WTC11 (cell line): ENCODE measurements around the gene C16orf95. TPM values are rescaled to one million over a fixed set of nuclear protein-coding genes. Genes with fewer than 3 reads are reported as not detected.

ENCODE experiments used
- ATAC-seq: fragments of 200-7000 bp; cut with Tn5 transposase; 2 replicates; pipeline ENCODE4 v1.10.0; 2021; ENCODE audit warnings: mild to moderate bottlenecking, moderate library complexity
- CTCF ChIA-PET: fragments of 300-600 bp; sonication (Branson Sonifier 250); formaldehyde crosslinking; loops from one replicate; lab custom pipeline; 2021; ENCODE audit warnings: antibody characterized with exemption; lab: Charles Lee
- POLR2A ChIA-PET: fragments of 350-600 bp; sonication (Branson Sonifier 250); formaldehyde crosslinking; loops from one replicate; lab custom pipeline; 2021; ENCODE audit warnings: antibody characterized with exemption; lab: Charles Lee
- DNase-seq: peaks from one replicate; pipeline ENCODE4 v3.0.0; 2021; ENCODE audit warnings: low spot score
- H3K27ac Mint-ChIP-seq: 2 replicates; pipeline ENCODE4 v1.8.0; 2021; ENCODE audit warnings: mixed read lengths
- H3K27me3 Mint-ChIP-seq: 2 replicates; pipeline ENCODE4 v1.8.0; 2021; ENCODE audit warnings: low read depth, mild to moderate bottlenecking, moderate library complexity, mixed read lengths
- H3K36me3 Mint-ChIP-seq: 2 replicates; pipeline ENCODE4 v1.8.0; 2021; ENCODE audit warnings: mixed read lengths
- H3K4me1 Mint-ChIP-seq: 2 replicates; pipeline ENCODE4 v1.8.0; 2022; ENCODE audit warnings: mixed read lengths
- H3K4me3 Mint-ChIP-seq: 2 replicates; pipeline ENCODE4 v1.8.0; 2021; ENCODE audit warnings: mild to moderate bottlenecking, moderate library complexity, mixed read lengths
- H3K9me3 Mint-ChIP-seq: 2 replicates; pipeline ENCODE4 v1.8.0; 2021; ENCODE audit warnings: mixed read lengths
- AFF4 ChIP-seq: sonication (generic); formaldehyde crosslinking; IDR thresholded peaks from 2 replicates; pipeline ENCODE4 v1.8.1; 2023; ENCODE audit warnings: mild to moderate bottlenecking, missing genetic modification reagents, borderline replicate concordance
- ATF2 ChIP-seq: sonication (generic); formaldehyde crosslinking; IDR thresholded peaks from 2 replicates; pipeline ENCODE4 v1.8.1; 2022; ENCODE audit warnings: low read depth, missing genetic modification reagents, borderline replicate concordance
- CBFB ChIP-seq: sonication (generic); formaldehyde crosslinking; IDR thresholded peaks from 2 replicates; pipeline ENCODE4 v1.8.1; 2022; ENCODE audit warnings: mild to moderate bottlenecking, low read depth, missing genetic modification reagents
- GRHL2 ChIP-seq: fragments of 250-450 bp; sonication (Bioruptor Pico); IDR thresholded peaks from 2 replicates; pipeline ENCODE4 v1.8.0; 2022; ENCODE audit warnings: mild to moderate bottlenecking, moderate library complexity; ENCODE audit not compliant: insufficient replicate concordance, severe bottlenecking
- GTF2I ChIP-seq: fragments of 250-450 bp; sonication (Bioruptor Pico); conservative IDR thresholded peaks from 2 replicates; pipeline ENCODE4 v1.4.0; 2021; ENCODE audit warnings: mild to moderate bottlenecking
- PRRX2 ChIP-seq: fragments of 250-450 bp; sonication (Bioruptor Pico); IDR thresholded peaks from 2 replicates; pipeline ENCODE4 v1.8.0; 2021; ENCODE audit warnings: mild to moderate bottlenecking
- SOX15 ChIP-seq: fragments of 250-450 bp; sonication (Bioruptor Pico); IDR thresholded peaks from 2 replicates; pipeline ENCODE4 v1.9.0; 2021; ENCODE audit warnings: mild to moderate bottlenecking
- TCF7 ChIP-seq: sonication (generic); formaldehyde crosslinking; IDR thresholded peaks from 2 replicates; pipeline ENCODE4 v1.8.0; 2022; ENCODE audit warnings: mild to moderate bottlenecking, low read depth, missing genetic modification reagents, moderate library complexity
- ZNF121 ChIP-seq: sonication (generic); formaldehyde crosslinking; IDR thresholded peaks from 2 replicates; pipeline ENCODE4 v1.8.0; 2023; ENCODE audit warnings: missing genetic modification reagents
- ZNF317 ChIP-seq: sonication (generic); formaldehyde crosslinking; IDR thresholded peaks from 2 replicates; pipeline ENCODE4 v1.8.1; 2023; ENCODE audit warnings: low read depth, mild to moderate bottlenecking, moderate library complexity, missing genetic modification reagents, borderline replicate concordance
- ZNF396 ChIP-seq: fragments of 250-450 bp; sonication (Bioruptor Pico); IDR thresholded peaks from 2 replicates; pipeline ENCODE4 v1.8.0; 2021; ENCODE audit warnings: mild to moderate bottlenecking, moderate library complexity, borderline replicate concordance
- total RNA-seq: library from RNA; stranded (reverse); gene quantifications from 3 replicates; pipeline ENCODE4 v1.2.3, GENCODE V29; 2021
- TF ChIP-seq, protein P1 (sequence below): sonication (generic); formaldehyde crosslinking; conservative IDR thresholded peaks from 2 replicates; pipeline ENCODE4 v1.8.1; 2022; ENCODE audit warnings: mild to moderate bottlenecking, missing genetic modification reagents
- TF ChIP-seq, protein P2 (sequence below): sonication (generic); formaldehyde crosslinking; IDR thresholded peaks from 2 replicates; pipeline ENCODE4 v1.8.0; 2022; ENCODE audit warnings: missing genetic modification reagents
- TF ChIP-seq, protein P3 (sequence below): fragments of 250-450 bp; sonication (Bioruptor Pico); IDR thresholded peaks from 2 replicates; pipeline ENCODE4 v1.8.0; 2021; ENCODE audit warnings: mild to moderate bottlenecking

C16orf95 gene
- total RNA-seq, 1 experiment from 2014 or later, result 5.7 TPM

DNA sequence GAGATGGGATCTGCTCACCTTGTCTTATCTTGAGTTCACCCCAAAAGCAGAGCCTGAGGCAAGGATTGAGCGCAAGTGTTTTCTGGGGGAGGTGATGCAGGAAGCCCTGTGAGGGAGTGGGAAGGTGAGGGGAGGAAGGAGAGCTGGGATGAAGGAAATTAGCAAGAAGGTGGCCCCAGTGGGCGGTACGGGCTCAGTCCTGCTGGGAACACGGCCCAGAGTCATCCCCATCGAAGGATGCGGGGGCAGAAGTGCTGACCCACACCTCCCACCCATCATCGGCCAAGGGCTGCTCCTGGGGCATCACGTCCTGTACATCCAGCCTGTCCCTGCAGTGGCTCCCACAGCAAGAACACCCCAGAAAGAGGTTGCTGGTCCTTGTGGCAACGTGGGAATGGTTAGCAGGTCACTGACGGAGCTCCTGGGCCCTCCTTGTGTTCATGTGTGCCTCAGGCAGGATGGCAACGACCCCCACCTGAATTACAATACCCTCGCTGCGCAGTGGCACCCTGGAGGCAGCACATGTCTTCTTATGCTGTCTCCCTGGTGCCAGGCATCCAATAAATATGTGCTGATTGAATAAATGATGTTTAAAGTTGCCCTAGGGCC lies 18.2 kb downstream of the C16orf95 start:
- H3K27me3 Mint-ChIP-seq, result no peaks in the 10 kb centered on the region
- H3K4me1 Mint-ChIP-seq, result no peaks in the 10 kb centered on the region
- TF ChIP-seq ATF2 (CRISPR knock-in tag), result no peak
- TF ChIP-seq CBFB, result no peak
- TF ChIP-seq, protein P1, sequence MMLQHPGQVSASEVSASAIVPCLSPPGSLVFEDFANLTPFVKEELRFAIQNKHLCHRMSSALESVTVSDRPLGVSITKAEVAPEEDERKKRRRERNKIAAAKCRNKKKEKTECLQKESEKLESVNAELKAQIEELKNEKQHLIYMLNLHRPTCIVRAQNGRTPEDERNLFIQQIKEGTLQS, result no peak
- TF ChIP-seq, protein P2, sequence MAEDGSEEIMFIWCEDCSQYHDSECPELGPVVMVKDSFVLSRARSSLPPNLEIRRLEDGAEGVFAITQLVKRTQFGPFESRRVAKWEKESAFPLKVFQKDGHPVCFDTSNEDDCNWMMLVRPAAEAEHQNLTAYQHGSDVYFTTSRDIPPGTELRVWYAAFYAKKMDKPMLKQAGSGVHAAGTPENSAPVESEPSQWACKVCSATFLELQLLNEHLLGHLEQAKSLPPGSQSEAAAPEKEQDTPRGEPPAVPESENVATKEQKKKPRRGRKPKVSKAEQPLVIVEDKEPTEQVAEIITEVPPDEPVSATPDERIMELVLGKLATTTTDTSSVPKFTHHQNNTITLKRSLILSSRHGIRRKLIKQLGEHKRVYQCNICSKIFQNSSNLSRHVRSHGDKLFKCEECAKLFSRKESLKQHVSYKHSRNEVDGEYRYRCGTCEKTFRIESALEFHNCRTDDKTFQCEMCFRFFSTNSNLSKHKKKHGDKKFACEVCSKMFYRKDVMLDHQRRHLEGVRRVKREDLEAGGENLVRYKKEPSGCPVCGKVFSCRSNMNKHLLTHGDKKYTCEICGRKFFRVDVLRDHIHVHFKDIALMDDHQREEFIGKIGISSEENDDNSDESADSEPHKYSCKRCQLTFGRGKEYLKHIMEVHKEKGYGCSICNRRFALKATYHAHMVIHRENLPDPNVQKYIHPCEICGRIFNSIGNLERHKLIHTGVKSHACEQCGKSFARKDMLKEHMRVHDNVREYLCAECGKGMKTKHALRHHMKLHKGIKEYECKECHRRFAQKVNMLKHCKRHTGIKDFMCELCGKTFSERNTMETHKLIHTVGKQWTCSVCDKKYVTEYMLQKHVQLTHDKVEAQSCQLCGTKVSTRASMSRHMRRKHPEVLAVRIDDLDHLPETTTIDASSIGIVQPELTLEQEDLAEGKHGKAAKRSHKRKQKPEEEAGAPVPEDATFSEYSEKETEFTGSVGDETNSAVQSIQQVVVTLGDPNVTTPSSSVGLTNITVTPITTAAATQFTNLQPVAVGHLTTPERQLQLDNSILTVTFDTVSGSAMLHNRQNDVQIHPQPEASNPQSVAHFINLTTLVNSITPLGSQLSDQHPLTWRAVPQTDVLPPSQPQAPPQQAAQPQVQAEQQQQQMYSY (CRISPR knock-in tag), result no peak
- TF ChIP-seq ZNF317 (CRISPR knock-in tag), result no peak
- TF ChIP-seq GRHL2 (CRISPR knock-in tag), result no peak
- TF ChIP-seq TCF7, result no peak
- TF ChIP-seq ZNF121 (CRISPR knock-in tag), result no peak
- no peak for TF ChIP-seq AFF4
- no peak for TF ChIP-seq PRRX2 (CRISPR knock-in tag)
- no peak for TF ChIP-seq ZNF396 (CRISPR knock-in tag)
- TF ChIP-seq, protein P3, sequence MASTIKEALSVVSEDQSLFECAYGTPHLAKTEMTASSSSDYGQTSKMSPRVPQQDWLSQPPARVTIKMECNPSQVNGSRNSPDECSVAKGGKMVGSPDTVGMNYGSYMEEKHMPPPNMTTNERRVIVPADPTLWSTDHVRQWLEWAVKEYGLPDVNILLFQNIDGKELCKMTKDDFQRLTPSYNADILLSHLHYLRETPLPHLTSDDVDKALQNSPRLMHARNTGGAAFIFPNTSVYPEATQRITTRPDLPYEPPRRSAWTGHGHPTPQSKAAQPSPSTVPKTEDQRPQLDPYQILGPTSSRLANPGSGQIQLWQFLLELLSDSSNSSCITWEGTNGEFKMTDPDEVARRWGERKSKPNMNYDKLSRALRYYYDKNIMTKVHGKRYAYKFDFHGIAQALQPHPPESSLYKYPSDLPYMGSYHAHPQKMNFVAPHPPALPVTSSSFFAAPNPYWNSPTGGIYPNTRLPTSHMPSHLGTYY (CRISPR knock-in tag), result no peak
- TF ChIP-seq GTF2I (CRISPR knock-in tag), result no peak
- TF ChIP-seq SOX15, result no peak
- DNase-seq (no peak), ATAC-seq (no peak)
- H3K27ac Mint-ChIP-seq, result no peak overlapping the region
- no peak overlapping the region for H3K4me3 Mint-ChIP-seq
- H3K36me3 Mint-ChIP-seq, result no peaks in the 10 kb centered on the region
- H3K9me3 Mint-ChIP-seq, result no peaks in the 10 kb centered on the region
- ChIA-PET POLR2A (no interaction called here), CTCF (interaction anchor here (0.9 to 2.9 kb wide), 9 partner anchors 10 to 272 kb away, joined by 3 to 31 read pairs (median 6); no protein-coding TSS in a partner anchor)
